AG08396 (cell line): Measurements from ENCODE around the gene PDLIM3.
"Not testable (repeated sequence)": the region's sequence is repeated elsewhere in the genome, so short reads cannot be mapped to it uniquely, and the experiment has no call there.

Experiments used
- DNase-seq: peaks from one replicate; pipeline ENCODE4 v3.0.0; 2012; ENCODE audit warnings: low spot score, mixed read lengths

PDLIM3 gene

GRCh38 chr4:185534866-185535611, at the start of gene PDLIM3:
Gene PDLIM3 (minus strand): TSS chr4:185535507. CDS start chr4:185535434, 73 bp downstream.
- DNase-seq, result peak; percentile 68

- no peak for DNase-seq
Observed at GRCh38 chr4:185583813-185584212, 48.5 kb upstream of the PDLIM3 start.

- DNase-seq, result no peak
Observed at GRCh38 chr4:185582651-185583400, 47.5 kb upstream of the PDLIM3 start.

GRCh38 chr4:185580699-185581098, 45.4 kb upstream of the PDLIM3 start:
- no peak for DNase-seq

- no peak for DNase-seq
Observed at GRCh38 chr4:185578284-185578683, 43.0 kb upstream of the PDLIM3 start.

GRCh38 chr4:185576962-185577950, 41.9 kb upstream of the PDLIM3 start:
- no peak for DNase-seq

GRCh38 chr4:185576314-185576961, 41.1 kb upstream of the PDLIM3 start:
- no peak for DNase-seq

- peak; percentile 39 for DNase-seq
Observed at GRCh38 chr4:185573651-185574199, 38.4 kb upstream of the PDLIM3 start.

GRCh38 chr4:185570727-185571126, 35.4 kb upstream of the PDLIM3 start:
- DNase-seq, result no peak

GRCh38 chr4:185567381-185568376, 32.4 kb upstream of the PDLIM3 start:
- DNase-seq, result peak; percentile 49

- DNase-seq, result peak; percentile 29
Observed at GRCh38 chr4:185566972-185567371, 31.7 kb upstream of the PDLIM3 start.

GRCh38 chr4:185566425-185566824, 31.1 kb upstream of the PDLIM3 start:
- DNase-seq, result no peak

- no peak for DNase-seq
Observed at GRCh38 chr4:185565696-185566095, 30.4 kb upstream of the PDLIM3 start.

- DNase-seq, result no peak
Observed at GRCh38 chr4:185564349-185564748, 29.0 kb upstream of the PDLIM3 start.

GRCh38 chr4:185562531-185562930, 27.2 kb upstream of the PDLIM3 start:
- no peak for DNase-seq

- no peak for DNase-seq
Observed at GRCh38 chr4:185560316-185560715, 25.0 kb upstream of the PDLIM3 start.

GRCh38 chr4:185559915-185560281, 24.6 kb upstream of the PDLIM3 start:
- no peak for DNase-seq

GRCh38 chr4:185559251-185559914, 24.1 kb upstream of the PDLIM3 start:
- not testable (repeated sequence) for DNase-seq

- no peak for DNase-seq
Observed at GRCh38 chr4:185554365-185555126, 19.2 kb upstream of the PDLIM3 start.
